DMS53 (cell line): ENCODE measurements around the gene CASZ1.
A peak's percentile ranks its signal among the peaks of the same experiment; 100 is the strongest.

Experiments
- DNase-seq: peaks from one replicate; lab custom pipeline; 2025; lab: John Stamatoyannopoulos, UW

The CASZ1 gene

DNA sequence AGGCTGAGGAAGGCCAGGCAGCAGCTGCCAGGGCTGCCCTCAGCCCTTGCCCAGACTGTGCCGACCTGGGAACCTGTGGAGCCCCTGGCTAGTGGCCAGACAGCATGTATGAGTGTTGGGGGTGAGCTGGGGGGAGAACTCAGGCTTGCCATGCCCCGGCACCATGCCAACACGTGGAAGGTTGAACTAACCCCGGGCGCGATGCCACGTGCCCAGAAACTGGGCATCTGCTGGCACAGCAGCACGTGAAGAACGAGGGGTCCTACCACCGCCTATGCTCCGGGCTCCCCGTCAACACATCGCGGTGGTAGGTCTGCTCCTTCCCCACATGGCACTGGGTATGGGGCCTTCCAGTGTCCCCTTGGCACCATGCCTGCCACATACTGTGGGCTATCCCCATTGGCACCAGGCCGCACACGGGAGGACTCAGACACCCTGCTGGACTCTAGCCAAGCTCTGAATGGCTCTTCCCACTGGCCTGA is 68.7 kb downstream of the CASZ1 start:
- no peak for DNase-seq

GRCh38 chr1:10726355-10726754 is 70.1 kb downstream of the CASZ1 start:
- no peak for DNase-seq

- no peak for DNase-seq
Measured at GRCh38 chr1:10724948-10725847, 71.2 kb downstream of the CASZ1 start.

DNA sequence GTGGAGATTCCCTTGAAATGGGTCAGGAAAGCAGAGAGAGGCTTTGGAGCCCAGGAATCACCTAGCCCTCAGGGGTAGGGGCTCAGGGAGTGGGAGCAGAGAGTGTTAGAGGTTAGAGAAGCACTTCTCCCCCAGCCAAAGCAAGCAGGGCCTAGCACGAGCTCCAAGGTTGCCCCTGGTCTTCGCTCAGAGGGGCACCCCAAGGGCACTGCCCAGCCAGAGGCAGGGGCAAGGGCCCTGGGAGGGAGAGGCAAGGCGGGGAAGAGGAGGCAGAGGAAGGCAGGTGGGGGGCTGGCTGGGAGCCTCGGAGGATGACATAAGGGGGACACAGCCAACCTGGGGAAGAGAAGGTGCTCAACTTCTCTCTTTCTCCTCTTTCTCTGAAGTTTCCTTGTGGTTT is 71.9 kb downstream of the CASZ1 start:
- no peak for DNase-seq

DNA sequence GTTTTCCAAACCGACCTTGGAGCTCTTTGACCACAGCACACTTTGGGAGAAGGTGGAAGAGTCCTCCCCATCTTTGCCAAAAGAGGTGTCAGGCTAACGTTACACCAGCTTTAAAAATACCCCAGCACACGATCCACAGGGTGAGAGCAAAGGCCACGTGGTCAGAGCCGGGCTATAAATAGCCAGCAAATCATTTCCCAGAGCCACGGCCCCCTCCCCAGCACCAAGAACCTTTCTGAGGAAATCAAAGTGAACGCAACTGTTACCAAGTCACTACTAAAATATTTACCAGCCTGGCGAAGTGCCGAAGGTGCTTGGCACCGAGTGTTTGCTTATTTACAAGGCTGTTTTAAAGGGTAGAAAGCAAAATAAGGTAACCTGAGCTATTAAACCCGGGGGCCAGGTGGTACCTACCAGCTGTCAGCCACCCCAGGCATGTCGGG is 72.4 kb downstream of the CASZ1 start:
- DNase-seq: peak; percentile 59

DNA sequence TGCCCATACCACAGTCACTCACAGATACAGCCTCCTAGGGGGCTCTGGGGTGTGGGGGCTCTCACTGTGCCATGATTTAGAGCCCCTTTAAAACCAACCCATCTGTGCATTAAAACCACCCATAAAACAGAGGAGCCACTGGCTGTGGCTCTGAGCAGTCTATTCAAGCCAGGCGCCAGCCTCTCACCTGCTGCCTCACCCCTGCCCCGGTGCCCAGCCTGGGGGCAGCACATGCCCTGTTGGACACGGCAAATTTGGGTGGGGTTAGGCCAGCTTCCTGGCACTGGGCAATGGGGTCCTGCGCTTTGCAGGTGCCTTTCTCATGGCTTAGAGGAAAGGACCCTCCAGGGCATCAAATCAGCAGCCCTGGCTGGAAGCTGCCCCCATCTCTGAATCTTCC is 73.1 kb downstream of the CASZ1 start:
- no peak for DNase-seq

GRCh38 chr1:10722803-10723202 is 73.6 kb downstream of the CASZ1 start:
- DNase-seq: no peak

- peak; percentile 65 for DNase-seq
Measured at GRCh38 chr1:10721381-10722321, 74.8 kb downstream of the CASZ1 start.

- no peak for DNase-seq
Measured at GRCh38 chr1:10720635-10721034, 75.8 kb downstream of the CASZ1 start.

GRCh38 chr1:10718083-10718415 is 78.4 kb downstream of the CASZ1 start:
- no peak for DNase-seq

DNA sequence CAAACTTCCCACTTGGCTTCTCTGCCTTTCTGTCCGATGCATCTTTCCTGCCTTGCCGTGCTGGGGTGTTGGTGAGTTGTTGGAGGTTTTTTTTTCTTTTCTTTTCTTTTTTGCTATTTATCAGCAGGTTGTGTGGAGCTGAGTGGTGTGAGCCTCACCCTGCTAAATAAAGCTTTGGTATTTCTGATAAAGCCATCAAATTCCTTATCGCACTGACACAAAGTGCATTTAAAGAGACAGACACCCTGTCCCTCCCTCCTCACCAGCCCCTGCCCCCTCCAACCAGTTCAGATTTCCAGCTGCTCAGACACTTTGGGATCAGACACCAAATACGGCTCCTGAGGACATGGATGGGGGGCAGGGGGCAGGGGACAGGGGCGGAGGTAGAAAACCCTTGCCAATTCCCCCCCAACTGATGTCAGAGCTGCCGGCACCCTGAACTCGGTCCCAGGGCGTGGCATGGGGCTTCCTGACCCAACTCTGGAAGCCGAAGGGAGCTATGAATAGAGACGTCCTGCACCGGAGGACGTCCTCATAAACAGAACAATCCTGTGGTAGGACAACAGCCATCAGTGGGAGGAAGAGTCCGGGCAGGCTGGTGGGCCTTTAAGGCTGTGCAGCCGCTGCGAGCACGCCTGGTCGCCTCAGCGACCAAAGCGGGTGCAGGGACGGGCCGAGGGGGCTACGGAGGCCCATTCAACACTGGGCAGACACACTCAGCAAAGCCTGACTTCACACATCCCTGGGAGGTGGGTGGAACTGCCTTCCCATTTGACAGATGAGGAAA is 79.0 kb downstream of the CASZ1 start:
- DNase-seq: no peak

DNA sequence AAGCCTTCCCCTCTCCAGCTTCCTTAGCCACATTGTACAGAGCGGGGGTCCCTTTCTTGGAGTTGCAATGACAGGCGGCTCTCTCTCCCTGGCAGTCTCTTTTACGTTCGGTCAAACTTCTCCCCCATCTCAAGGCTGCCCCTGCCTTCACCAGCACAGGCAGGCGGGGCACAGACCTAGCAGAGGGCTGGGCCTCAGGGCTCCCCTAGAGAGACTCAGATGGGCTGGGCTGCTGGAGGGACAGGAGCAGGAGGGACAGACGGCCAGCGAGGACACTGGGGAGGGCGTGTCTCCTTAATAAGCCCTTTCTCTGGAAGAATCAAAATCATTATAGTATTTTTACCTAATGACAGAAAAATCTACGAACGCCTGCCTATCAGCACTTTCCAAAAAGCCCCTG is 79.6 kb downstream of the CASZ1 start:
- no peak for DNase-seq

- no peak for DNase-seq
Measured at GRCh38 chr1:10714337-10715114, 81.9 kb downstream of the CASZ1 start.

DNA sequence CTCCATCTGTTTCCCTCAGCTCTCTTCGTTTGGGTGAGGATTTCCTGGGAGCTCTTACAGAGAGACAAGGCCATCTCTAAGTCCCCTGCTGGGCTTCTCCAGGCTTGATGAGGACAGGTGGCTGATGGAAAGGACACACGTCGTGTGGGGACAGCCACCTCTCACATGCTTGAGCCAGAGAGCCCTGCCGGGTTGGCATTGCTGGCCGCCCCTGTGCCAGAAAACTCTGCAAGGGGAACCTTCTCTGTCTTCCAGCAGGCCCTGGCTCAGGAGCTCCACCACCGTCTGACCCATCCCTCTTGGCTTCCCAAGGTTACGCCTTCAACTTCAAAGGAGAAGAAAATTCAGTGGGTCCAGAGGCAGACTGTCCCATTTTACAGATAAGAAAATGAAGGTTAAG is 82.8 kb downstream of the CASZ1 start:
- no peak for DNase-seq

DNA sequence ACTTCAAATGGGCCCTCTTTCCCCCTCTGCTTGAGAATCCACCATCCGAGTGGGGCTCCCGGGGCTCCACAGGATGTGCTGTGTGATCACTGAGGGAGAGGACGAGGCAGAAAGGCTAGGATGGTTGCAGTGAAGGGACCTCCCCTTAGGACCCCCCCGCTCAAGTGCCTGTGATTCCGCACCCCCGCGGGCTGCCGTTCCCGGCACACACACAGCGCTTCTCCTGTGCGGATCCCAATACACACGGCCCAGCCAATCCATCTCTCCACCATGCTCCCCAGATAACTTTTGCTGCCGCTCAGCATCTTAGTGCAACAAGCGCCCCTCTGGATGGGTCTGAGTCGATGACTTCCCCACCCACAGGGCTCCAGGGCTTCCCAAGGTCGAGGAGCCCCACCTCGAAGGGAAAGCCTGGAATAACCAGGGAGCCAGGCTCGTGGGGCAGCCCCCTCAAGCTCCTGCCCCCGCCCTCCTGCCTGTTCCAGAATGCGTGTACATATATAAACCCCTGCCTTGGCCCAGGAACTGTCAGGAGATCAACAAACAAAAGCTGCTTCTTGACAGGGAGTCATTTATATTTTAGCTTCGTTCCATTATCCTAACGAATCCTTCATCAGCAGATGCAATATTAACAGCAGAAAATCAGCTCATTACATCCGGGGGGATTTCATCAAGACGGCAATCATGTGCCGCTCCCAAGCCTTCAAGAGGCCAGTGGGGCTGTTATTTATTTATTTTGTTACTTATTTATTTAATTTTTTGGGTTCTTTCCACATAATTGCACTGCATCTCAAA is 83.7 kb downstream of the CASZ1 start:
- DNase-seq: no peak

DNA sequence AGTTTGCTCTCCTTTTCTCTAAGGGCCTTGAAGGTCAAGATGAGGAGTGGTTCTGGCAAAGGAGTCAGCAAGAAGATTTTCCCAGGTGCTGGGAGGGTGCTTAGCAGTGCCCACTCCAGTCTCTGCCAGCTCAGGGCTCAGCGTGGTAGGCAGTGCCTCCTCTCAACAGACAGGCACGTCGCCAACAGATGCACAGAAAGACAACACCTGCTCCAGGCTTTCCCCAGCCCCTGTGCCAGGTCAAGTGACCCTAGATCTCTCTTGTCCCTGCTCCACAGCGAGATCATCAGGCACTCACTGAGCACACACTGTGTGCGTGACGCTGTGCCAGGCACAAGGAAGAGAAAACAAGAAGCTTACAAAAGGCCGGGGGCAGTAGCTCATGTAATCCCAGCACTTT is 86.0 kb downstream of the CASZ1 start:
- DNase-seq: peak; percentile 20

DNA sequence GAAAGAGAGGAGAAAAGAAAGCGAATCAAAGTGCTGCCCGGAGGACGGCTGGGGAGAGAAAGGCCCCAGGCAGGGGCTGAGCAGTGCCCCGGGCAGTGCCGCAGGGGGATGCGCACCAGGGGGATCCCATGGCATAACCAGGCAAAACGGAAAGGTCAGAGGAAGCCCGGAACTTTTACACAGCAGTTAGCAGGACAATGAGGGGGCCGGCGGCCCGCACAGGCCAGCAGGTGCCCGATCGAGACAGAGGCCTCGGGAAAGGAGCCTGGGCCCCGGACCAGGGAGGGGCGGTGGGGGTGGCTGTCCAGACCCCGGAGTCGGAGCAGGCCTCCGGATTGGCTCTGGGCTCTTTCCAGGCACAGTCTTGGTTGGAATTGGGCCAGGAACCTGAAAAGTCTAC is 86.8 kb downstream of the CASZ1 start:
- DNase-seq: no peak

DNA sequence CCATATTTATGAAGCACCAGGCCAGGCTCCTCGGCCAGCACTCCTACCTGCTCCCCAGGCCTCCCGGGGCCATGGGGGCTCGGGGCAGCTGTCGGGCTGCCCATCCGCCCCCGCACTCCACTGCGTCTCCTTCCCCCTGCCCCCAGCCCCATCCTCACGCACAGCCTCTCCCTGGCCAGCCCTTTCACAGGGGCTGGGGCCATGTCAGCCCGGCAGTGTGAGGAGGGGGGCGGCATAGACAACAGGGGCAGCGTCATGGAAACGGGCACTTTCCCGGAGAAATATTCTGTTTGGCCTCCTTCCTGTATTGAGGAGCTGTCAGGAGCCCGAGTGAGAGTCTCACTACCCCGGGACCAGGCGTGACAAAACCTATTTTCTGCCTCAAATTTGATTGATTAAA is 87.3 kb downstream of the CASZ1 start:
- no peak for DNase-seq

- no peak for DNase-seq
Measured at GRCh38 chr1:10708757-10709156, 87.7 kb downstream of the CASZ1 start.

GRCh38 chr1:10707208-10707607 is 89.2 kb downstream of the CASZ1 start:
- DNase-seq: no peak
